ENCODE measurements around the gene HTR1E. TPM values are rescaled to one million over a fixed set of nuclear protein-coding genes. Genes with fewer than 3 reads are reported as not detected.
"Not testable (repeated sequence)": the region's sequence is repeated elsewhere in the genome, so short reads cannot be mapped to it uniquely, and the experiment has no call there.

HTR1E gene
- not detected for total RNA-seq

GRCh38 chr6:86937219-86938079 lies at the start of gene HTR1E:
Gene HTR1E, plus strand, starts transcription at chr6:86937528. Its CDS starts 77,807 bp downstream, at chr6:87015335.
- H3K27me3 Mint-ChIP-seq (ENCODE audit: low read depth): peaks cover 31% of the 10 kb centered on the region
- H3K36me3 Mint-ChIP-seq (ENCODE audit: insufficient read depth): no peaks in the 10 kb centered on the region
- DNase-seq (no peak), ATAC-seq (no peak)
- H3K4me3 Mint-ChIP-seq: no peak within 1 kb of the TSS
- H3K4me1 Mint-ChIP-seq (ENCODE audit: low read depth): no peaks in the 10 kb centered on the region
- H3K9me3 Mint-ChIP-seq: no peaks in the 10 kb centered on the region

- Mint-ChIP-seq H3K36me3 (ENCODE audit: insufficient read depth) (no peaks in the 10 kb centered on the region), H3K9me3 (no peaks in the 10 kb centered on the region), H3K4me1 (ENCODE audit: low read depth) (no peaks in the 10 kb centered on the region), H3K4me3 (no peak overlapping the region), H3K27me3 (ENCODE audit: low read depth) (no peaks in the 10 kb centered on the region)
- ATAC-seq (no peak), DNase-seq (no peak)
Measured at GRCh38 chr6:86888301-86888700, 49.0 kb upstream of the HTR1E start.

- not testable (repeated sequence) for DNase-seq; ATAC-seq; H3K4me1 Mint-ChIP-seq (ENCODE audit: low read depth); H3K4me3 Mint-ChIP-seq; H3K27me3 Mint-ChIP-seq (ENCODE audit: low read depth); H3K36me3 Mint-ChIP-seq (ENCODE audit: insufficient read depth); H3K9me3 Mint-ChIP-seq
Measured at GRCh38 chr6:86897265-86897664, 40.1 kb upstream of the HTR1E start.

GRCh38 chr6:86913795-86914194 lies 23.5 kb upstream of the HTR1E start:
- DNase-seq (no peak), ATAC-seq (no peak)
- H3K4me3 Mint-ChIP-seq: no peak overlapping the region
- no peaks in the 10 kb centered on the region for H3K9me3 Mint-ChIP-seq
- H3K27me3 Mint-ChIP-seq (ENCODE audit: low read depth): no peaks in the 10 kb centered on the region
- H3K4me1 Mint-ChIP-seq (ENCODE audit: low read depth): no peaks in the 10 kb centered on the region
- H3K36me3 Mint-ChIP-seq (ENCODE audit: insufficient read depth): no peaks in the 10 kb centered on the region

GRCh38 chr6:86916393-86916792 lies 20.9 kb upstream of the HTR1E start:
- Mint-ChIP-seq H3K4me3 (no peak overlapping the region), H3K27me3 (ENCODE audit: low read depth) (no peaks in the 10 kb centered on the region), H3K4me1 (ENCODE audit: low read depth) (no peaks in the 10 kb centered on the region), H3K9me3 (no peaks in the 10 kb centered on the region), H3K36me3 (ENCODE audit: insufficient read depth) (no peaks in the 10 kb centered on the region)
- no peak for DNase-seq
- no peak for ATAC-seq

GRCh38 chr6:86927138-86927537 lies 10.2 kb upstream of the HTR1E start:
- H3K36me3 Mint-ChIP-seq (ENCODE audit: insufficient read depth); H3K27me3 Mint-ChIP-seq (ENCODE audit: low read depth); H3K4me1 Mint-ChIP-seq (ENCODE audit: low read depth); H3K4me3 Mint-ChIP-seq; H3K9me3 Mint-ChIP-seq; ATAC-seq; DNase-seq: not testable (repeated sequence)

- H3K27me3 Mint-ChIP-seq (ENCODE audit: low read depth); H3K4me3 Mint-ChIP-seq; H3K9me3 Mint-ChIP-seq; ATAC-seq; H3K36me3 Mint-ChIP-seq (ENCODE audit: insufficient read depth); H3K4me1 Mint-ChIP-seq (ENCODE audit: low read depth); DNase-seq: not testable (repeated sequence)
Measured at GRCh38 chr6:86927859-86928258, 9.5 kb upstream of the HTR1E start.

GRCh38 chr6:86934365-86934764 lies 3.0 kb upstream of the HTR1E start:
- H3K4me1 Mint-ChIP-seq (ENCODE audit: low read depth): no peaks in the 10 kb centered on the region
- ATAC-seq: no peak
- no peaks in the 10 kb centered on the region for H3K36me3 Mint-ChIP-seq (ENCODE audit: insufficient read depth)
- no peak overlapping the region for H3K4me3 Mint-ChIP-seq
- DNase-seq: no peak
- H3K27me3 Mint-ChIP-seq (ENCODE audit: low read depth): peaks cover 13% of the 10 kb centered on the region
- no peaks in the 10 kb centered on the region for H3K9me3 Mint-ChIP-seq

GRCh38 chr6:86936834-86937218 lies 502 bp upstream of the HTR1E start:
- Mint-ChIP-seq H3K36me3 (ENCODE audit: insufficient read depth) (no peaks in the 10 kb centered on the region), H3K9me3 (no peaks in the 10 kb centered on the region), H3K4me1 (ENCODE audit: low read depth) (no peaks in the 10 kb centered on the region), H3K27me3 (ENCODE audit: low read depth) (peaks cover 31% of the 10 kb centered on the region), H3K4me3 (no peak overlapping the region)
- ATAC-seq (no peak), DNase-seq (no peak)

- Mint-ChIP-seq H3K27me3 (ENCODE audit: low read depth) (peaks cover 31% of the 10 kb centered on the region), H3K9me3 (no peaks in the 10 kb centered on the region), H3K4me3 (no peak overlapping the region), H3K4me1 (ENCODE audit: low read depth) (no peaks in the 10 kb centered on the region), H3K36me3 (ENCODE audit: insufficient read depth) (no peaks in the 10 kb centered on the region)
- ATAC-seq (no peak), DNase-seq (no peak)
Measured at GRCh38 chr6:86938814-86939213, 1.5 kb downstream of the HTR1E start.

GRCh38 chr6:86941461-86941860 lies 4.1 kb downstream of the HTR1E start:
- no peak for DNase-seq
- Mint-ChIP-seq H3K36me3 (ENCODE audit: insufficient read depth) (no peaks in the 10 kb centered on the region), H3K9me3 (no peaks in the 10 kb centered on the region), H3K4me1 (ENCODE audit: low read depth) (no peaks in the 10 kb centered on the region), H3K27me3 (ENCODE audit: low read depth) (peaks cover 27% of the 10 kb centered on the region), H3K4me3 (no peak overlapping the region)
- no peak for ATAC-seq

- DNase-seq (no peak), ATAC-seq (no peak)
- H3K27me3 Mint-ChIP-seq (ENCODE audit: low read depth): peaks cover 19% of the 10 kb centered on the region
- no peaks in the 10 kb centered on the region for H3K36me3 Mint-ChIP-seq (ENCODE audit: insufficient read depth)
- H3K4me3 Mint-ChIP-seq: no peak overlapping the region
- no peaks in the 10 kb centered on the region for H3K9me3 Mint-ChIP-seq
- no peaks in the 10 kb centered on the region for H3K4me1 Mint-ChIP-seq (ENCODE audit: low read depth)
Measured at GRCh38 chr6:86942769-86943516, 5.6 kb downstream of the HTR1E start.

- peaks cover 19% of the 10 kb centered on the region for H3K27me3 Mint-ChIP-seq (ENCODE audit: low read depth)
- no peaks in the 10 kb centered on the region for H3K9me3 Mint-ChIP-seq
- DNase-seq: no peak
- H3K4me1 Mint-ChIP-seq (ENCODE audit: low read depth): no peaks in the 10 kb centered on the region
- no peaks in the 10 kb centered on the region for H3K36me3 Mint-ChIP-seq (ENCODE audit: insufficient read depth)
- no peak overlapping the region for H3K4me3 Mint-ChIP-seq
- ATAC-seq: no peak
Measured at GRCh38 chr6:86943819-86944407, 6.6 kb downstream of the HTR1E start.

GRCh38 chr6:86949771-86950170 lies 12.4 kb downstream of the HTR1E start:
- no peaks in the 10 kb centered on the region for H3K36me3 Mint-ChIP-seq (ENCODE audit: insufficient read depth)
- no peaks in the 10 kb centered on the region for H3K9me3 Mint-ChIP-seq
- no peaks in the 10 kb centered on the region for H3K27me3 Mint-ChIP-seq (ENCODE audit: low read depth)
- DNase-seq (no peak), ATAC-seq (no peak)
- no peak overlapping the region for H3K4me3 Mint-ChIP-seq
- H3K4me1 Mint-ChIP-seq (ENCODE audit: low read depth): no peaks in the 10 kb centered on the region

GRCh38 chr6:86952991-86953390 lies 15.7 kb downstream of the HTR1E start:
- Mint-ChIP-seq H3K27me3 (ENCODE audit: low read depth) (peaks cover 2% of the 10 kb centered on the region), H3K4me3 (no peak overlapping the region), H3K4me1 (ENCODE audit: low read depth) (no peaks in the 10 kb centered on the region), H3K36me3 (ENCODE audit: insufficient read depth) (no peaks in the 10 kb centered on the region), H3K9me3 (no peaks in the 10 kb centered on the region)
- ATAC-seq (no peak), DNase-seq (no peak)
